ENCODE measurements around the gene TNRC6B. TPM values are rescaled to one million over a fixed set of nuclear protein-coding genes. Genes with fewer than 3 reads are reported as not detected.
"Not testable (repeated sequence)": the region's sequence is repeated elsewhere in the genome, so short reads cannot be mapped to it uniquely, and the experiment has no call there.

TNRC6B gene
- total RNA-seq, 1 donor from 2014 or later, result 80.1 TPM

DNA sequence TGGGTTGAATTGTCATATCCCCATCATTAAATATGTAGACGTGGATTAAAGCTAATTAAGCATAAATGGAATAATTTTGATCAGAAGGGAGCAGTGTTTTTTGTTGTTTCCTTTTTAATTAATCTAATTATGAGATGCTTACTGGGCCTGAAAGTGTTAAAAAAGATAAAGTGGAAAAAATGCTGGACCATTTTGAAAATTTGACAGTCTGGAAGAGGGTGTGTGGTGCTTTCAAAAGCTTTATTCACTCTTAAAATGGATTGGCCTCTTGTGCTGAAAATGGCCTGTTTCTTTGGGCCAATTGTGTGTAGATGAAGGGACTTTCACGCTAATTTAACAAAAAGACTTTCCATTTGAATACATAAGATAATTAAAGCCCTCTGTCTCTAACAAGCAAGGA lies 1.8 kb downstream of the TNRC6B start:
- peaks cover 1% of the 10 kb centered on the region for H3K36me3 Mint-ChIP-seq
- H3K4me1 Mint-ChIP-seq, result peaks cover 63% of the 10 kb centered on the region
- H3K27ac Mint-ChIP-seq, result peak overlapping the region; percentile 99
- H3K27me3 Mint-ChIP-seq (ENCODE audit: low read depth), result no peaks in the 10 kb centered on the region
- TF ChIP-seq, protein P1, sequence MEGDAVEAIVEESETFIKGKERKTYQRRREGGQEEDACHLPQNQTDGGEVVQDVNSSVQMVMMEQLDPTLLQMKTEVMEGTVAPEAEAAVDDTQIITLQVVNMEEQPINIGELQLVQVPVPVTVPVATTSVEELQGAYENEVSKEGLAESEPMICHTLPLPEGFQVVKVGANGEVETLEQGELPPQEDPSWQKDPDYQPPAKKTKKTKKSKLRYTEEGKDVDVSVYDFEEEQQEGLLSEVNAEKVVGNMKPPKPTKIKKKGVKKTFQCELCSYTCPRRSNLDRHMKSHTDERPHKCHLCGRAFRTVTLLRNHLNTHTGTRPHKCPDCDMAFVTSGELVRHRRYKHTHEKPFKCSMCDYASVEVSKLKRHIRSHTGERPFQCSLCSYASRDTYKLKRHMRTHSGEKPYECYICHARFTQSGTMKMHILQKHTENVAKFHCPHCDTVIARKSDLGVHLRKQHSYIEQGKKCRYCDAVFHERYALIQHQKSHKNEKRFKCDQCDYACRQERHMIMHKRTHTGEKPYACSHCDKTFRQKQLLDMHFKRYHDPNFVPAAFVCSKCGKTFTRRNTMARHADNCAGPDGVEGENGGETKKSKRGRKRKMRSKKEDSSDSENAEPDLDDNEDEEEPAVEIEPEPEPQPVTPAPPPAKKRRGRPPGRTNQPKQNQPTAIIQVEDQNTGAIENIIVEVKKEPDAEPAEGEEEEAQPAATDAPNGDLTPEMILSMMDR (IDR thresholded peaks at IDR 0.05; ENCODE audit: unreplicated experiment), result no peak
- no peak for DNase-seq (ENCODE audit: low spot score in 2 of 2, unreplicated experiment in 2 of 2)
- H3K9me3 Mint-ChIP-seq, result no peaks in the 10 kb centered on the region
- H3K4me3 Mint-ChIP-seq, result peak overlapping the region; percentile 92

DNA sequence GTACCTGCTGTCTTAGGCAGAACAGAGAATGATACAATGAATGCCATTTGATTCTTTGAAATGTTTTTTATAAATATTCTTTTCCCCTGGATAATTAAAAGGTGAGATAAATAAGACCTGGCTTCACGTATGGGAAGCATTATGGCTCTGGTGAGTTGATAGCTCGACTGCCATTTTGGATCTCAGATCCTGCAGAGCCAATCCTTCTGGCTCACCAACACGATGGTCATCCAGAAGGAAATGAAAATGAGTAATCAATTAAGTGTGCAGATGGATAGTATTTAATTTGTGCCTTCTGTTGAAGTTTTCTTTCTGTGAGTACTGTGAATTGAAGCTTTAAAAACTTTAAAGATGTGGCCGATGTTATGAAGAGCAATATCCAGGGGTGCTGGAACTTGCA lies 2.7 kb downstream of the TNRC6B start:
- peaks cover 2% of the 10 kb centered on the region for H3K36me3 Mint-ChIP-seq
- H3K4me3 Mint-ChIP-seq, result peak overlapping the region; percentile 92
- peaks cover 64% of the 10 kb centered on the region for H3K4me1 Mint-ChIP-seq
- no peaks in the 10 kb centered on the region for H3K9me3 Mint-ChIP-seq
- TF ChIP-seq, protein P1 (IDR thresholded peaks at IDR 0.05; ENCODE audit: unreplicated experiment), result no peak
- H3K27ac Mint-ChIP-seq, result peak overlapping the region; percentile 99
- no peak for DNase-seq (ENCODE audit: low spot score in 2 of 2, unreplicated experiment in 2 of 2)
- no peaks in the 10 kb centered on the region for H3K27me3 Mint-ChIP-seq (ENCODE audit: low read depth)

DNA sequence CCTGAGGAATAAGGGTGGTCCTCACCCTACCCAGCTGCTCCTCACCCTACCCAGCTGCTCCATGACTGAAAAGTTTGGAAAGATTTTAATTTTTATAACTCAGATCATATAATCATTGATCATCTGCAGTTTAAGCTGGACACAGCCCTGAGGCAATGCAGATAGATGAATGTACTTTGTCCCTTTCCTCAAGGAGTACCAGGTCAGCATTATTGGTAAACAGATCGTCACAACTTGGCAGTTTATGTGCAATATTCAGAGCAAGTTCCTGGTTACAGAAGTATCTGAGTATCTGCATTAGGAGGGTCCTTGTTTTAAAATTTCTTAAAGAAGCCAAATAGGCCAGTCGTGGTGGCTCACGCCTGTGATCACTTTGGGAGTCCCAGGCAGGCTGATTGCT lies 3.6 kb downstream of the TNRC6B start:
- Mint-ChIP-seq H3K36me3 (peaks cover 9% of the 10 kb centered on the region), H3K27ac (no peak overlapping the region), H3K4me3 (no peak overlapping the region), H3K27me3 (ENCODE audit: low read depth) (no peaks in the 10 kb centered on the region), H3K4me1 (peaks cover 63% of the 10 kb centered on the region), H3K9me3 (peaks cover 5% of the 10 kb centered on the region)
- TF ChIP-seq, protein P1 (IDR thresholded peaks at IDR 0.05; ENCODE audit: unreplicated experiment), result no peak
- DNase-seq (ENCODE audit: low spot score in 2 of 2, unreplicated experiment in 2 of 2), result no peak

DNA sequence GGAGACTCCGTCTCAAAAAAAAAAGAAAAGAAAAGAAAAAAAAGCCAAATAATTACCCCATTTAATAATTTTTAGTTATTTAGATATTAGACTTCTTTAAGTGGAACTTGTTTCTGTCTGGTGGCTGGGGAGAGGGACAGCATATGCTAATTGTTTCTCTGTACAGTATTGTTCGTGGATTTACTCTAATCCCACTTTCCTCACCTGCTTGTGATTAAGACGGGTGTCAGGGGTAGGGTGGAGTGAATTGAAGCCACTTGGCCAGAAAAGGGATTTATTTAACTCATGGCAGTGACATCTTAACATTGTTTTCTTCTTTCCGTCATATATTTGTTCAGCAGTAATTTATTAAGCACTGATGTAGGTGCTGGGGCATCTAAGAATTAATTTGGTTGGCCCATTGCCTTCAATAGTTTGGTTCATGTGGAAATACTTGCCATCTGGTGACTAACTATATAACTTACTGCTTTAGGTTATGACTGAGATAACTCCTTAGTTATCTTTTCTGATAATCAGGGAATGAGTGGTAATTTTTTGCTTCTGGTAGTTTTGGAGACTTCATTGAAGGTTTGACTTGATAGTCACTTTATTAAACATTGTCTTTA lies 4.6 kb downstream of the TNRC6B start:
- H3K4me3 Mint-ChIP-seq, result no peak overlapping the region
- H3K27ac Mint-ChIP-seq, result peak overlapping the region; percentile 97
- TF ChIP-seq, protein P1 (IDR thresholded peaks at IDR 0.05; ENCODE audit: unreplicated experiment), result no peak
- peaks cover 9% of the 10 kb centered on the region for H3K36me3 Mint-ChIP-seq
- DNase-seq (ENCODE audit: low spot score in 2 of 2, unreplicated experiment in 2 of 2), result no peak
- H3K27me3 Mint-ChIP-seq (ENCODE audit: low read depth), result no peaks in the 10 kb centered on the region
- peaks cover 53% of the 10 kb centered on the region for H3K4me1 Mint-ChIP-seq
- peaks cover 5% of the 10 kb centered on the region for H3K9me3 Mint-ChIP-seq

DNA sequence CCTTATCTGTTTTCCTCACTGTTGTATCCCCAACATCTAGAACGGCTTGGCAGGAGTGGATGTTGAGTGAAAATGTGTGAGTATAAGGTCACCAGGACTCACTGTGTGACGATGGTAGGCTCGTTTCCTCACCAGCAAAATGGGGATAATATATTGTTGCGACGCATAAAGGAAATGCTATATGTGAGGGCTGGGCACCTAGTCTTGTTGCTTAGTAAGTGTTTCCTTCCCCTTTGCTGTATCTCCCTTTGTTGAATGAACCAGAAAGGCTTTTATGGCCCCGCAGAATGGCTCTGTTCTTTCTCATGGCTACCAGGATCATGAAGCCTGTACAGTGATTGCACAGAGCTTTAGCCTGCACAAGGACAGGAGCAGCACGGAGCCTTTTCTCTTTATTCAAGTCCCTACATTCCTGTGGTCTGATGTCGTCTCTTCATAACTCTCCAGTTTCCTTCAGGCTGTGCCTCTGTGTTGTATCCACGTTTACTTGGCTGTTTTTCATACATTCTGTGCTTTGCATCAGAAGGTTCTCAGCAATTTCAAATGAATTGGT lies 5.4 kb downstream of the TNRC6B start:
- Mint-ChIP-seq H3K27ac (peak overlapping the region; percentile 97), H3K4me1 (peaks cover 51% of the 10 kb centered on the region), H3K4me3 (peak overlapping the region; percentile 41), H3K27me3 (ENCODE audit: low read depth) (no peaks in the 10 kb centered on the region), H3K9me3 (peaks cover 5% of the 10 kb centered on the region), H3K36me3 (peaks cover 9% of the 10 kb centered on the region)
- no peak for DNase-seq (ENCODE audit: low spot score in 2 of 2, unreplicated experiment in 2 of 2)
- TF ChIP-seq, protein P1 (IDR thresholded peaks at IDR 0.05; ENCODE audit: unreplicated experiment), result no peak

DNA sequence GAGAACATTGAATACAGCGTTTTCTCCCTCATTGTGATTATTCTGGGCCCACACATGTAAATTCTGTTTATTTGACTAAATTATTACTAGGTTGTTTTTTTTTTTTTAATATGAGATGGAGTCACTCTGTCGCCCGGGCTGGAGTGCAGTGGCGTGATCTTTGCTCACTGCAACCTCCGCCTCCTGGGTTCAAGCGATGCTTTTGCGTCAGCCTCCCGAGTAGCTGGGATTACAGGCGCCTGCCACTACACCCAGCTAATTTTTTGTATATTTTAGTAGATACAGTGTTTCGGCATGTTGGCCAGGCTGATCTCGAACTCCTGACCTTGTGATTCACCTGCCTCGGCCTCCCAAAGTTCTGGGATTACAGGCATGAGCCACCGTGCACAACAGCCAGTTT lies 5.9 kb downstream of the TNRC6B start:
- peak overlapping the region; percentile 97 for H3K27ac Mint-ChIP-seq
- H3K4me1 Mint-ChIP-seq, result peaks cover 51% of the 10 kb centered on the region
- H3K9me3 Mint-ChIP-seq; DNase-seq (ENCODE audit: low spot score in 2 of 2, unreplicated experiment in 2 of 2); H3K4me3 Mint-ChIP-seq; H3K36me3 Mint-ChIP-seq; H3K27me3 Mint-ChIP-seq (ENCODE audit: low read depth): not testable (repeated sequence)
